ENCODE results near the gene CCL14. TPM values are rescaled to one million over a fixed set of nuclear protein-coding genes. Genes with fewer than 3 reads are reported as not detected.

The CCL14 gene
- total and polyA plus RNA-seq, 8 donors = 14.2 to 123 (median 87.0) TPM

DNA sequence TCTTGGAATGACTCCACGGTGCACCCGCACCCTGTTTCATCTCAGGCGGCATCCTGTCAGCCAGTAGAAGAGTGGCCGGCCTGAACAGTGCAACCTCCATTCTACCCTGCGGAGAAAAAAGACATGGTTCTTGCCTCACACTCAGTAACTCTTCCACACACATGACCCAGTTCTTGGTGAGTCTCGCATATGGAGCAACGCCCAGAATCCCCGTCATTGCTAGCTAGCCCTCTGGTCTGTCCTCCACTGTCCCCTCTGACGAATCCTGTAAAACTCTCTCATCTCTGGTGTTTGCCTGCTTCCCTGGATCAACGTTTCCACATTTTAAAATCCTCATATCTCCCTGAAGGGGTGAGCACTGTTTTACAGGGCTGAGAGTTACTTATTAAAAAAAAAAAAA is 51.8 kb downstream of the CCL14 start:
- DNase-seq (no peak), ATAC-seq (no peak)
- intact Hi-C loops (cut with DNase I) = no loop called here
- H3K27me3 ChIP-seq = peaks cover 0 to 9% of the 10 kb centered on the region in 2 donors
- no peak overlapping the region for H3K4me3 ChIP-seq
- no peaks in the 10 kb centered on the region for H3K36me3 ChIP-seq
- TF ChIP-seq, protein P1, sequence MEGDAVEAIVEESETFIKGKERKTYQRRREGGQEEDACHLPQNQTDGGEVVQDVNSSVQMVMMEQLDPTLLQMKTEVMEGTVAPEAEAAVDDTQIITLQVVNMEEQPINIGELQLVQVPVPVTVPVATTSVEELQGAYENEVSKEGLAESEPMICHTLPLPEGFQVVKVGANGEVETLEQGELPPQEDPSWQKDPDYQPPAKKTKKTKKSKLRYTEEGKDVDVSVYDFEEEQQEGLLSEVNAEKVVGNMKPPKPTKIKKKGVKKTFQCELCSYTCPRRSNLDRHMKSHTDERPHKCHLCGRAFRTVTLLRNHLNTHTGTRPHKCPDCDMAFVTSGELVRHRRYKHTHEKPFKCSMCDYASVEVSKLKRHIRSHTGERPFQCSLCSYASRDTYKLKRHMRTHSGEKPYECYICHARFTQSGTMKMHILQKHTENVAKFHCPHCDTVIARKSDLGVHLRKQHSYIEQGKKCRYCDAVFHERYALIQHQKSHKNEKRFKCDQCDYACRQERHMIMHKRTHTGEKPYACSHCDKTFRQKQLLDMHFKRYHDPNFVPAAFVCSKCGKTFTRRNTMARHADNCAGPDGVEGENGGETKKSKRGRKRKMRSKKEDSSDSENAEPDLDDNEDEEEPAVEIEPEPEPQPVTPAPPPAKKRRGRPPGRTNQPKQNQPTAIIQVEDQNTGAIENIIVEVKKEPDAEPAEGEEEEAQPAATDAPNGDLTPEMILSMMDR (IDR thresholded peaks at IDR 0.05) = no peak
- no peaks in the 10 kb centered on the region for H3K9me3 ChIP-seq
- H3K4me1 ChIP-seq = peaks cover 7 to 13% of the 10 kb centered on the region in 2 donors
- H3K27ac ChIP-seq = no peak overlapping the region

Other genes starting within 250 kb of the CCL14 start
- gene GAS2L2, start 233.5 kb downstream of the CCL14 start, total RNA-seq = 1 to 10 TPM in 1 of 2 donors, under 1 TPM in 1; 0.35 to 1.6 TPM
- 1 to 10 TPM in 4 of 6 donors, under 1 TPM in 2; 0.15 to 1.8 (median 1.1) TPM for gene GAS2L2, start 233.5 kb downstream of the CCL14 start, polyA plus RNA-seq (ENCODE audit: insufficient read length in 6 of 6)
- not detected for gene C17orf50, start 225.8 kb downstream of the CCL14 start, total RNA-seq
- under 1 TPM in 3 of 6 donors, not detected in 3; 0.16 to 0.21 (median 0.20) TPM for gene C17orf50, start 225.8 kb downstream of the CCL14 start, polyA plus RNA-seq (ENCODE audit: insufficient read length in 6 of 6)
- 10 to 100 TPM; 39.5 to 95.0 TPM for gene MMP28, start 191.1 kb downstream of the CCL14 start, total RNA-seq
- gene MMP28, start 191.1 kb downstream of the CCL14 start, polyA plus RNA-seq (ENCODE audit: insufficient read length in 6 of 6) = 1 to 10 TPM; 6.6 to 9.2 (median 8.5) TPM
- 100 to 1,000 TPM; 140 to 163 TPM for gene TAF15, start 177.2 kb downstream of the CCL14 start, total RNA-seq
- 100 to 1,000 TPM; 232 to 277 (median 251) TPM for gene TAF15, start 177.2 kb downstream of the CCL14 start, polyA plus RNA-seq (ENCODE audit: insufficient read length in 6 of 6)
- under 1 TPM in 1 of 2 donors, not detected in 1; 0.37 TPM for gene HEATR9, start 117.8 kb downstream of the CCL14 start, total RNA-seq
- under 1 TPM in 4 of 6 donors, not detected in 2; 0.17 to 0.28 (median 0.19) TPM for gene HEATR9, start 117.8 kb downstream of the CCL14 start, polyA plus RNA-seq (ENCODE audit: insufficient read length in 6 of 6)
- gene CCL5, start 106.4 kb downstream of the CCL14 start, total RNA-seq = 10 to 100 TPM in 1 of 2 donors, 1 to 10 TPM in 1; 5.3 to 12.4 TPM
- gene CCL5, start 106.4 kb downstream of the CCL14 start, polyA plus RNA-seq (ENCODE audit: insufficient read length in 6 of 6) = 1 to 10 TPM; 2.9 to 5.8 (median 3.7) TPM
- 1 to 10 TPM in 1 of 2 donors, not detected in 1; 1.8 TPM for gene RDM1, start 56.0 kb downstream of the CCL14 start, total RNA-seq
- gene RDM1, start 56.0 kb downstream of the CCL14 start, polyA plus RNA-seq (ENCODE audit: insufficient read length in 6 of 6) = 1 to 10 TPM; 2.3 to 4.2 (median 2.5) TPM
- not detected for gene LYZL6, start 43.0 kb downstream of the CCL14 start, total RNA-seq
- not detected for gene LYZL6, start 43.0 kb downstream of the CCL14 start, polyA plus RNA-seq (ENCODE audit: insufficient read length in 6 of 6)
- not detected for gene CCL16, start 5.2 kb downstream of the CCL14 start, total RNA-seq
- 1 to 10 TPM in 3 of 6 donors, under 1 TPM in 3; 0.40 to 1.2 (median 0.97) TPM for gene CCL16, start 5.2 kb downstream of the CCL14 start, polyA plus RNA-seq (ENCODE audit: insufficient read length in 6 of 6)
- gene CCL15, start 14.8 kb upstream of the CCL14 start, total RNA-seq = 1 to 10 TPM in 1 of 2 donors, under 1 TPM in 1; 0.23 to 1.3 TPM
- gene CCL15, start 14.8 kb upstream of the CCL14 start, polyA plus RNA-seq (ENCODE audit: insufficient read length in 6 of 6) = under 1 TPM in 4 of 6 donors, not detected in 2; 0.15 to 0.43 (median 0.33) TPM
- gene CCL23, start 31.2 kb upstream of the CCL14 start, total RNA-seq = 1 to 10 TPM; 6.6 to 9.3 TPM
- under 1 TPM in 4 of 6 donors, not detected in 2; 0.32 to 0.52 (median 0.45) TPM for gene CCL23, start 31.2 kb upstream of the CCL14 start, polyA plus RNA-seq (ENCODE audit: insufficient read length in 6 of 6)
- 100 to 1,000 TPM; 227 to 348 TPM for gene CCL18, start 77.5 kb upstream of the CCL14 start, total RNA-seq
- gene CCL18, start 77.5 kb upstream of the CCL14 start, polyA plus RNA-seq (ENCODE audit: insufficient read length in 6 of 6) = under 1 TPM in 1 of 6 donors, not detected in 5; 0.20 TPM
- 10 to 100 TPM in 1 of 2 donors, 1 to 10 TPM in 1; 3.2 to 40.9 TPM for gene CCL3, start 103.4 kb upstream of the CCL14 start, total RNA-seq
- gene CCL3, start 103.4 kb upstream of the CCL14 start, polyA plus RNA-seq (ENCODE audit: insufficient read length in 6 of 6) = 10 to 100 TPM in 3 of 6 donors, 1 to 10 TPM in 3; 2.0 to 18.6 (median 10.2) TPM
- gene CCL4, start 117.1 kb upstream of the CCL14 start, total RNA-seq = 10 to 100 TPM in 1 of 2 donors, 1 to 10 TPM in 1; 6.4 to 62.0 TPM
- 10 to 100 TPM in 1 of 6 donors, 1 to 10 TPM in 4, under 1 TPM in 1; 0.72 to 11.4 (median 5.7) TPM for gene CCL4, start 117.1 kb upstream of the CCL14 start, polyA plus RNA-seq (ENCODE audit: insufficient read length in 6 of 6)
- 1 to 10 TPM; 6.7 to 8.8 TPM for gene TBC1D3B, start 189.9 kb upstream of the CCL14 start, total RNA-seq
- gene TBC1D3B, start 189.9 kb upstream of the CCL14 start, polyA plus RNA-seq (ENCODE audit: insufficient read length in 6 of 6) = 10 to 100 TPM; 11.2 to 26.5 (median 17.9) TPM
- gene CCL3L1, start 210.0 kb upstream of the CCL14 start, total RNA-seq = 10 to 100 TPM in 1 of 2 donors, under 1 TPM in 1; 0.38 to 11.7 TPM
- gene CCL3L1, start 210.0 kb upstream of the CCL14 start, polyA plus RNA-seq (ENCODE audit: insufficient read length in 6 of 6) = 1 to 10 TPM in 4 of 6 donors, under 1 TPM in 2; 0.25 to 5.3 (median 1.8) TPM
- 10 to 100 TPM in 1 of 2 donors, 1 to 10 TPM in 1; 1.9 to 37.6 TPM for gene CCL4L2, start 224.3 kb upstream of the CCL14 start, total RNA-seq
- 1 to 10 TPM in 5 of 6 donors, under 1 TPM in 1; 0.81 to 7.6 (median 4.1) TPM for gene CCL4L2, start 224.3 kb upstream of the CCL14 start, polyA plus RNA-seq (ENCODE audit: insufficient read length in 6 of 6)

Measured in left lung (tissue), 10 donors.